ENCODE measurements around the gene YBX2. TPM values are rescaled to one million over a fixed set of nuclear protein-coding genes. Genes with fewer than 3 reads are reported as not detected.

YBX2 gene
- total RNA-seq, 2 donors from 2014 or later: 0.26 to 1.3 TPM

- intact Hi-C loops (cut with DNase I): no loop called here
- TF ChIP-seq POLR2A (IDR thresholded peaks at IDR 0.05): no peak
- no peak for TF ChIP-seq CTCF (IDR thresholded peaks at IDR 0.05)
- DNase-seq (no peak), ATAC-seq (no peak)
- Histone ChIP-seq H3K4me3 (no peak overlapping the region), H3K27me3 (no peaks in the 10 kb centered on the region), H3K9me3 (no peaks in the 10 kb centered on the region), H3K36me3 (replicated peaks in 1 of 2; ENCODE audit: insufficient read depth in 1 of 2, low read depth in 2 of 2) (peaks cover 0 to 4% of the 10 kb centered on the region in 2 donors), H3K27ac (no peak overlapping the region), H3K4me1 (peaks cover 25% of the 10 kb centered on the region)
- 63 to 78% methylated on average over 1 of the region's 1 CpG for WGBS, 2 donors
Measured at GRCh38 chr17:7328009-7328408, 33.6 kb upstream of the YBX2 start.

DNA sequence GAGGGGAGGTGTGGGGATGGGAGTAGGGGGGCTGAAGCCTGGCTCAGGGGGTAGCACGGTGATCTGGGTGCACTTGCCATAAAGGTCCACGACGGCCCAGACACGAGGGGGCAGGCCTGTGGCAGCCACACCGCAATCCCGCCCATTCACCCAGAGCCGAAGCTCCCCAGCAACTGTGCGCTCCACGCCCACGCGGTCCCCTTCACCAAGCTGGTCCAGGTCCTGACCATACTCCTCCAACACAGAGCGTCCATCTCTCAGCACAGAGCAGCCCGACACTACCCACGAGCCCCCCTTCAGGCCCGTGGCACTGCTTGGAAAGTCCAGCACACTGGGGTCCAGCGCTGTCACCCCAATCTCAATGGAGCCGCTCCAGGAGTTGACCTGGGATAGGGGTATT is 33.1 kb upstream of the YBX2 start:
- Histone ChIP-seq H3K4me3 (no peak overlapping the region), H3K9me3 (no peaks in the 10 kb centered on the region), H3K27ac (no peak overlapping the region), H3K4me1 (peaks cover 25% of the 10 kb centered on the region), H3K36me3 (replicated peaks in 1 of 2; ENCODE audit: insufficient read depth in 1 of 2, low read depth in 2 of 2) (peaks cover 0 to 9% of the 10 kb centered on the region in 2 donors), H3K27me3 (no peaks in the 10 kb centered on the region)
- ATAC-seq: no peak
- peak in 1 of 4 donors; percentile 13 for DNase-seq
- 76 to 83% methylated on average over 14 of the region's 17 CpGs for WGBS, 2 donors
- TF ChIP-seq POLR2A (IDR thresholded peaks at IDR 0.05) (no peak), CTCF (IDR thresholded peaks at IDR 0.05) (no peak)
- intact Hi-C loops (cut with DNase I): no loop called here

GRCh38 chr17:7327056-7327455 is 32.6 kb upstream of the YBX2 start:
- ATAC-seq (no peak), DNase-seq (no peak)
- Histone ChIP-seq H3K36me3 (replicated peaks in 1 of 2; ENCODE audit: insufficient read depth in 1 of 2, low read depth in 2 of 2) (peaks cover 0 to 9% of the 10 kb centered on the region in 2 donors), H3K9me3 (no peaks in the 10 kb centered on the region), H3K4me1 (peaks cover 25% of the 10 kb centered on the region), H3K27me3 (no peaks in the 10 kb centered on the region), H3K4me3 (no peak overlapping the region), H3K27ac (no peak overlapping the region)
- intact Hi-C loops (cut with DNase I): no loop called here
- WGBS, 2 donors: 92% methylated on average over 7 of the region's 7 CpGs
- TF ChIP-seq POLR2A (IDR thresholded peaks at IDR 0.05) (no peak), CTCF (IDR thresholded peaks at IDR 0.05) (no peak)

GRCh38 chr17:7326186-7326585 is 31.7 kb upstream of the YBX2 start:
- no peaks in the 10 kb centered on the region for H3K9me3 ChIP-seq
- peaks cover 25% of the 10 kb centered on the region for H3K4me1 ChIP-seq
- no peak for TF ChIP-seq CTCF (IDR thresholded peaks at IDR 0.05)
- TF ChIP-seq POLR2A (IDR thresholded peaks at IDR 0.05): no peak
- no peak overlapping the region for H3K27ac ChIP-seq
- no peaks in the 10 kb centered on the region for H3K27me3 ChIP-seq
- WGBS, 2 donors: 67 to 87% methylated on average over 5 to 7 of the region's 11 CpGs
- intact Hi-C loops (cut with DNase I): no loop called here
- H3K4me3 ChIP-seq: no peak overlapping the region
- DNase-seq (no peak), ATAC-seq (no peak)
- H3K36me3 ChIP-seq (replicated peaks in 1 of 2; ENCODE audit: insufficient read depth in 1 of 2, low read depth in 2 of 2): peaks cover 0 to 16% of the 10 kb centered on the region in 2 donors

DNA sequence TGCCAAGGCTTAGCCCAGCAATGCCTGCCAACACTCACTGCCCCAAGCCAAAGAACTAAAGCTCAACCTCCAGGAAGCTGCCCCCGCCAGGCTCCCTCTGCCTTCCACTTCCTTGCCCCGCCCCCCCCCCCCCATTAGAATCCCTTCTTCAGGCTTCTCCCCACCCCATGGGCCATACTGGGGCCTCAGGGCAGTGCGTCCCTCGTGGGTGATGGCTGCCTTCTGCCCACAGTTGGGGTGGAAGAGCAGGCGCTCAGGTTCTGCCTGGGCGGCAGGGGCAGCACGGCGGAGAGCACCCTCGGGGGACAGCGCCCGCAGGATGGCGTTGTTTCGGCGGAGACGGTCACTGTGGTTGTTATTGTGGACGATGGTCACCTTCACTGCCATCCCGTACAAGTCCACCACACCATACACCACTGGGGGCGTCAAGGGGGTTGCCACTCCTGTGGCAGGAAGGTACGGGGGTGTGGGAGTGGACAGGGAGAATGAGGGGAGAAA is 30.6 kb upstream of the YBX2 start:
- 82 to 89% methylated on average over 11 to 18 of the region's 19 CpGs for WGBS, 2 donors
- no peak overlapping the region for H3K27ac ChIP-seq
- TF ChIP-seq POLR2A (IDR thresholded peaks at IDR 0.05) (no peak), CTCF (IDR thresholded peaks at IDR 0.05) (no peak)
- peaks cover 0 to 23% of the 10 kb centered on the region in 2 donors for H3K36me3 ChIP-seq (replicated peaks in 1 of 2; ENCODE audit: insufficient read depth in 1 of 2, low read depth in 2 of 2)
- no peak overlapping the region for H3K4me3 ChIP-seq
- H3K9me3 ChIP-seq: no peaks in the 10 kb centered on the region
- intact Hi-C loops (cut with DNase I): no loop called here
- DNase-seq: no peak
- ATAC-seq: no peak
- peaks cover 17% of the 10 kb centered on the region for H3K4me1 ChIP-seq
- no peaks in the 10 kb centered on the region for H3K27me3 ChIP-seq

Data from body of pancreas (tissue), 4 donors.